ENCODE results near the gene CNNM3.
"Not testable (repeated sequence)": the region's sequence is repeated elsewhere in the genome, so short reads cannot be mapped to it uniquely, and the experiment has no call there.

Gene CNNM3

GRCh38 chr2:96839875-96840850, 24.1 kb downstream of the CNNM3 start:
- no peak for DNase-seq (ENCODE audit: low spot score)

GRCh38 chr2:96841701-96842495, 25.8 kb downstream of the CNNM3 start:
- DNase-seq (ENCODE audit: low spot score): no peak

GRCh38 chr2:96842600-96842999, 26.5 kb downstream of the CNNM3 start:
- no peak for DNase-seq (ENCODE audit: low spot score)

GRCh38 chr2:96843538-96844268, 27.6 kb downstream of the CNNM3 start, which contains the start of gene ANKRD23:
Gene ANKRD23 (minus strand): TSS chr2:96844021. CDS start chr2:96843992, 29 bp downstream.
- DNase-seq (ENCODE audit: low spot score): no peak

GRCh38 chr2:96844405-96844808, 28.3 kb downstream of the CNNM3 start:
- DNase-seq (ENCODE audit: low spot score): no peak

- DNase-seq (ENCODE audit: low spot score): no peak
Measured at GRCh38 chr2:96846825-96847224, 30.8 kb downstream of the CNNM3 start.

GRCh38 chr2:96847586-96847985, 31.5 kb downstream of the CNNM3 start:
- DNase-seq (ENCODE audit: low spot score): no peak

- DNase-seq (ENCODE audit: low spot score): no peak
Measured at GRCh38 chr2:96848264-96848663, 32.2 kb downstream of the CNNM3 start.

GRCh38 chr2:96852667-96853066, 36.6 kb downstream of the CNNM3 start:
- no peak for DNase-seq (ENCODE audit: low spot score)

- DNase-seq (ENCODE audit: low spot score): no peak
Measured at GRCh38 chr2:96853321-96853720, 37.3 kb downstream of the CNNM3 start.

- peak; percentile 79 for DNase-seq (ENCODE audit: low spot score)
Measured at GRCh38 chr2:96856776-96857666, 41.0 kb downstream of the CNNM3 start.

GRCh38 chr2:96857667-96858372, 41.8 kb downstream of the CNNM3 start, which contains the start of gene ANKRD39:
Gene ANKRD39 (minus strand): TSS chr2:96858016. CDS start chr2:96857987, 29 bp downstream.
- DNase-seq (ENCODE audit: low spot score): peak; percentile 96

GRCh38 chr2:96859099-96859649, 43.1 kb downstream of the CNNM3 start:
- DNase-seq (ENCODE audit: low spot score): no peak

GRCh38 chr2:96859681-96860064, 43.6 kb downstream of the CNNM3 start:
- DNase-seq (ENCODE audit: low spot score): no peak

- no peak for DNase-seq (ENCODE audit: low spot score)
Measured at GRCh38 chr2:96860065-96861029, 44.3 kb downstream of the CNNM3 start.

- DNase-seq (ENCODE audit: low spot score): no peak
Measured at GRCh38 chr2:96861074-96861473, 45.0 kb downstream of the CNNM3 start.

GRCh38 chr2:96863056-96863455, 47.0 kb downstream of the CNNM3 start:
- not testable (repeated sequence) for DNase-seq (ENCODE audit: low spot score)

- DNase-seq (ENCODE audit: low spot score): no peak
Measured at GRCh38 chr2:96863575-96864342, 47.7 kb downstream of the CNNM3 start.

All from RKO (cell line).